D721Med (cell line): ENCODE results near the gene ATP2B2.

Source experiments
- DNase-seq: peaks from one replicate; pipeline ENCODE4 v3.0.0; 2011; ENCODE audit warnings: low spot score; ENCODE audit not compliant: insufficient read length
- FAIRE-seq: peaks from 2 replicates; lab custom pipeline; 2011; peaks lifted over from hg19 to GRCh38; lab: Jason Lieb, UNC
- TF ChIP-seq, protein P1 (sequence below): IDR thresholded peaks from 2 replicates; pipeline ENCODE4 v1.5.1; 2012; ENCODE audit warnings: mild to moderate bottlenecking, control low read depth; ENCODE audit not compliant: insufficient read depth; ENCODE audit errors: missing control alignments

Gene ATP2B2

GRCh38 chr3:10483364-10483675 lies 22.1 kb downstream of the ATP2B2 start:
- DNase-seq (no peak), FAIRE-seq (no peak)
- TF ChIP-seq, protein P1, sequence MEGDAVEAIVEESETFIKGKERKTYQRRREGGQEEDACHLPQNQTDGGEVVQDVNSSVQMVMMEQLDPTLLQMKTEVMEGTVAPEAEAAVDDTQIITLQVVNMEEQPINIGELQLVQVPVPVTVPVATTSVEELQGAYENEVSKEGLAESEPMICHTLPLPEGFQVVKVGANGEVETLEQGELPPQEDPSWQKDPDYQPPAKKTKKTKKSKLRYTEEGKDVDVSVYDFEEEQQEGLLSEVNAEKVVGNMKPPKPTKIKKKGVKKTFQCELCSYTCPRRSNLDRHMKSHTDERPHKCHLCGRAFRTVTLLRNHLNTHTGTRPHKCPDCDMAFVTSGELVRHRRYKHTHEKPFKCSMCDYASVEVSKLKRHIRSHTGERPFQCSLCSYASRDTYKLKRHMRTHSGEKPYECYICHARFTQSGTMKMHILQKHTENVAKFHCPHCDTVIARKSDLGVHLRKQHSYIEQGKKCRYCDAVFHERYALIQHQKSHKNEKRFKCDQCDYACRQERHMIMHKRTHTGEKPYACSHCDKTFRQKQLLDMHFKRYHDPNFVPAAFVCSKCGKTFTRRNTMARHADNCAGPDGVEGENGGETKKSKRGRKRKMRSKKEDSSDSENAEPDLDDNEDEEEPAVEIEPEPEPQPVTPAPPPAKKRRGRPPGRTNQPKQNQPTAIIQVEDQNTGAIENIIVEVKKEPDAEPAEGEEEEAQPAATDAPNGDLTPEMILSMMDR, result no peak

DNA sequence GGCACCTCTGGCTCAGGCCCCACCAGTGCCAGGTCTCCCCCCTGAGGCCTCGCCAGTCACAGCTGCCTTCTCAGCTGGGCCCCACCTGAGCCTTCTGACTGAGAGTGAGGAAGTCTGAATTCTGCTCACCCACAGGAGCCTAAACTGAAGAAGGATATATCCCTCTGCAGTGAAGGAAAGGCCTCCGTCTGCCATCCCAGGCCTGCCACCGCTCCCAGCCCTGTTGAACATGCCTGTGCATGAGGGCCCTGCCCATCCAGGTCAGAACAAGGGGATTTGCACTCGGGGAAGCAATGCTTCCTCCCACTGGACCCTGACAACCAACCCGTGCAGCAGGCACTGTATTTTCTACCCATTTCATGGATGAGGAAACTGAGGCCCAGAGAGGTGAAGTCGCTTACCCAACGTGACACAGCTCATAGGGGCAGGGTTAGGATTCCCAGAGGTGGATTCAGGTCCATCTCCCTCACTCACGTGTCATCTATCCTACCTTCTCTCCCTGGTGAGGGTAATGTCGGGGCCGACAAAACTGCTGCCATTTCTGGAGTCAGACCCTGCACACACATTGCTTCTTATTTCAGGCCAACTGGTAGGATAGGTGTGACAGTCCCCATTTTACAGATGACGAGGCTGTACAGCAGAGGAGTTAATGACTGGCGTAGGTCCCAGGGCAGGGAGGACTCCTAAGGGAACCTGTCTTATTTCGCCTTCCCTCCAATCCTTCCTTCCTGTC lies 22.6 kb downstream of the ATP2B2 start:
- DNase-seq, result no peak
- FAIRE-seq, result no peak
- TF ChIP-seq, protein P1, result no peak

GRCh38 chr3:10480871-10481378 lies 24.5 kb downstream of the ATP2B2 start:
- FAIRE-seq (no peak), DNase-seq (no peak)
- TF ChIP-seq, protein P1, result no peak

DNA sequence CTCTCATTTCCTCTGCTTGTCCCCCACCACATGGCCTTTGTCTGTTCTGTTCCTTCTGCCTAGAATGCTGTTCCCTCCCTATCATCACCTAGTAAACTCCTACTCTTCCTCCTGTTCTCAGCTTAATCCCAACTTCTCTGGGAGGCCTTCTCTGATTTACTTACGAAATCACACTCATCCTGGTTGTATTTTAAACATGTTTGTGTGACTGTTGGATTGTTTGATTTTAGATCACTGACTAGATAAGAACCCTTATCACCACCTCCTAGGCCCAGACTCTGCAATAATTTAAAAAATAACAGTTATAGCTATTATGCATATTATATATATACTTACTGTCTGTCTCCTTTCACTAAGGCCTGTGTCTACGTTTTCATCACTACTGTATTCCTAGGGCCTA lies 26.1 kb downstream of the ATP2B2 start:
- no peak for DNase-seq
- TF ChIP-seq, protein P1, result no peak
- no peak for FAIRE-seq

- TF ChIP-seq, protein P1, result no peak
- DNase-seq, result no peak
- no peak for FAIRE-seq
Measured at GRCh38 chr3:10475983-10476382, 29.4 kb downstream of the ATP2B2 start.

DNA sequence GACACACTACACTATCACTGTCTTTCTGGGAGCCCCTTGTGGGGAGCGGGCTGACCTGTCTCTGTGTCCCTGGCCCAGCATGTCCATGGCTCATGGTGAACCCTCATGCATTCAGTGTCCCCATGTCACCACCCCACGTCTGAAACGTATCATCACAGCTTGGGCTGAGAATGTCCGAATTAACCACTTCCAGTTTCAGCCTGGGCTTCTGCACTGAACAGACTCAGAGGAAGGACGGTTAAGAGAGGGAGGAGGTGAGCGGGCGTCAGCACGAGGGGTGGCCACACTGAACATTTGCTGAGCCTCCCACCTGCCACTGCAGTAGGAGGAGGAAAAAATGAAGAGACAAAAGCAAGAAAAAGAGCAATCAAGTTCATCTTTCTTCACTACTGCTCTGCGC lies 30.5 kb downstream of the ATP2B2 start:
- TF ChIP-seq, protein P1, result no peak
- no peak for FAIRE-seq
- DNase-seq, result no peak

DNA sequence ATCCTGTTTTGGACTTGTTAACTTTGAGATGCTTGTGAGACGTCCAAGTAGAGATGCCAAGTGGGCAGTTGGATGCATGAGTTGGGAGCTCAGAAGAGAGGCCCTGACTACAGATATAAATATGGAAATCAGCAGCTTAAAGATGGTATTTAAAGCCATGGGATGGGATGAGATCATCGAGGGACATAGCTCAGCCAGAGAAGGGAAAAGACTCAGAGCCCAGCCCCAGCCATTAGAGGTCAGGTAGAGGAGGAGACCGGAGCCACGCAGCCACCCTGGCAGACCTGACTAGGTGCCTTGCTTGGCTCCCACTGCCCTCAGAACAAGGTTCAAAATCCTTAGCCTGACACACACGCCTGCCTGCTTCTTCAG lies 31.1 kb downstream of the ATP2B2 start:
- DNase-seq, result no peak
- no peak for FAIRE-seq
- TF ChIP-seq, protein P1, result no peak
